HT1080 (cell line): Measurements from ENCODE around the gene OR5H2. TPM values are rescaled to one million over a fixed set of nuclear protein-coding genes. Genes with fewer than 3 reads are reported as not detected.

Experiments used
- DNase-seq: peaks from one replicate; pipeline ENCODE4 v3.0.0-alpha.2; 2015; ENCODE audit warnings: low read depth
- total RNA-seq: library from RNA; depleted of rRNA; stranded (reverse); fragments of >200 nt; shearing (Covaris generic); gene quantifications from 2 replicates; pipeline ENCODE4 v1.2.3, GENCODE V29; 2014; rRNA removed

The OR5H2 gene
- total RNA-seq, 1 experiment from 2014 or later = not detected

- peak; percentile 47 for DNase-seq
These were observed 47.3 kb downstream of the OR5H2 start for GRCh38 chr3:98329392-98330124.

- no peak for DNase-seq
These were observed 49.0 kb downstream of the OR5H2 start for GRCh38 chr3:98331329-98331728.

Other genes with a start within 250 kb of the OR5H2 start
- not detected in 2 replicates for gene GABRR3, start 247.2 kb upstream of the OR5H2 start, total RNA-seq
- gene OR5AC2, start 195.3 kb upstream of the OR5H2 start, total RNA-seq = not detected in 2 replicates
- gene OR5H1, start 151.8 kb upstream of the OR5H2 start, total RNA-seq = not detected in 2 replicates
- gene OR5H14, start 135.0 kb upstream of the OR5H2 start, total RNA-seq = not detected in 2 replicates
- gene OR5H15, start 115.8 kb upstream of the OR5H2 start, total RNA-seq = not detected in 2 replicates
- not detected in 2 replicates for gene OR5H6, start 18.3 kb upstream of the OR5H2 start, total RNA-seq
- not detected in 2 replicates for gene OR5K4, start 71.3 kb downstream of the OR5H2 start, total RNA-seq
- gene OR5K3, start 108.2 kb downstream of the OR5H2 start, total RNA-seq = not detected in 2 replicates
- gene OR5K1, start 180.7 kb downstream of the OR5H2 start, total RNA-seq = not detected in 2 replicates
- gene OR5K2, start 215.2 kb downstream of the OR5H2 start, total RNA-seq = not detected in 2 replicates
- 43.4 and 74.0 TPM in 2 replicates for gene CLDND1, start 240.4 kb downstream of the OR5H2 start, total RNA-seq
- gene GPR15, start 249.5 kb downstream of the OR5H2 start, total RNA-seq = not detected in 2 replicates